IPS-NIHi7 (cell line): ENCODE data around the gene KAT14.
"Not testable (repeated sequence)": the region's sequence is repeated elsewhere in the genome, so short reads cannot be mapped to it uniquely, and the experiment has no call there.

Source experiments
- DNase-seq: peaks from one replicate; pipeline ENCODE4 v3.0.0; 2012; ENCODE audit warnings: mixed read lengths; ENCODE audit errors: extremely low spot score

The KAT14 gene, protein sequence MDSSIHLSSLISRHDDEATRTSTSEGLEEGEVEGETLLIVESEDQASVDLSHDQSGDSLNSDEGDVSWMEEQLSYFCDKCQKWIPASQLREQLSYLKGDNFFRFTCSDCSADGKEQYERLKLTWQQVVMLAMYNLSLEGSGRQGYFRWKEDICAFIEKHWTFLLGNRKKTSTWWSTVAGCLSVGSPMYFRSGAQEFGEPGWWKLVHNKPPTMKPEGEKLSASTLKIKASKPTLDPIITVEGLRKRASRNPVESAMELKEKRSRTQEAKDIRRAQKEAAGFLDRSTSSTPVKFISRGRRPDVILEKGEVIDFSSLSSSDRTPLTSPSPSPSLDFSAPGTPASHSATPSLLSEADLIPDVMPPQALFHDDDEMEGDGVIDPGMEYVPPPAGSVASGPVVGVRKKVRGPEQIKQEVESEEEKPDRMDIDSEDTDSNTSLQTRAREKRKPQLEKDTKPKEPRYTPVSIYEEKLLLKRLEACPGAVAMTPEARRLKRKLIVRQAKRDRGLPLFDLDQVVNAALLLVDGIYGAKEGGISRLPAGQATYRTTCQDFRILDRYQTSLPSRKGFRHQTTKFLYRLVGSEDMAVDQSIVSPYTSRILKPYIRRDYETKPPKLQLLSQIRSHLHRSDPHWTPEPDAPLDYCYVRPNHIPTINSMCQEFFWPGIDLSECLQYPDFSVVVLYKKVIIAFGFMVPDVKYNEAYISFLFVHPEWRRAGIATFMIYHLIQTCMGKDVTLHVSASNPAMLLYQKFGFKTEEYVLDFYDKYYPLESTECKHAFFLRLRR

DNA sequence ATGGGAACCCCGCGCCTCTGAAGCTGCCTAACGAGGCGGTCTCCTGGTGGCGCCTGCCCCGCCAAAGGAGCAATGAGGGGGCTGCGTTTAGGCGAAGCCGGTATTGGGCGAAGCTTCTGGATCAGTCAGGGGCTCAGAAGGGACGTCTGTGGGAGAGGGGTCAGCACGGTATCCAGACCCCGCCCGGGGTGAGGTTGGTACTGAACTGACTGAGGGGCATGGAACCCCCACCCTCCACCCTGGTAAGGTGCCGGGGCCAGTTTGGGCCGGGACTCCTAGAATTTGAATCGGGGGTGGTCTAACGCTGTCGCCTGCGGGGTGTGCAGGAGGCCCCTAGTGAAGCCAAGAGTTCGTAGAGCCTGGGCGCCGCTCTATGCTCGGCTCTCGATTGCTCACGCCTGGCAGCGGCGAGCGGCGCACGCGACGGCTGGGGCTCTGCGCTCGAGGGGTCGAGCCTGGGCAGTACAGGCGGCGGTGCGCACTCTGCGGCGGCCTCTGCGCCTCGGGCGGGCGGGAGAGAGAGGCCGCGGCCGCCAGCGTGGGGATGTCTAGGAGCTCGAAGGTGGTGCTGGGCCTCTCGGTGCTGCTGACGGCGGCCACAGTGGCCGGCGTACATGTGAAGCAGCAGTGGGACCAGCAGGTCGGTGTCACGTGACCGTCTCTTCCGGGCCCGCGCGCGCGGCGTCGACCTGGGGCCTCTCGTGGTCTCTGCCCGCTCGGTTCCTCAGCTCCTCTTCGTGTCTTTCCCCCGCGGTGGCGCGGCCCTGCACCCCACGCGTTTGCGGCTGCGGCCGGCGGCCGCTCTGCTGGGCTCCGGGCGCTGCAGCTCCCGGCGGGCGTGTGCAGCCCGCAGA is at the start of gene KAT14, which contains the start of gene PET117:
Gene KAT14 (plus strand): TSS at position 452 of the 854 bp plus-strand sequence. CDS start 4,798 bp downstream, outside the sequence.
Gene PET117 (plus strand): TSS at position 452 of the 854 bp plus-strand sequence. CDS start 93 bp downstream, at position 545.
- DNase-seq, result peak; percentile 92

DNA sequence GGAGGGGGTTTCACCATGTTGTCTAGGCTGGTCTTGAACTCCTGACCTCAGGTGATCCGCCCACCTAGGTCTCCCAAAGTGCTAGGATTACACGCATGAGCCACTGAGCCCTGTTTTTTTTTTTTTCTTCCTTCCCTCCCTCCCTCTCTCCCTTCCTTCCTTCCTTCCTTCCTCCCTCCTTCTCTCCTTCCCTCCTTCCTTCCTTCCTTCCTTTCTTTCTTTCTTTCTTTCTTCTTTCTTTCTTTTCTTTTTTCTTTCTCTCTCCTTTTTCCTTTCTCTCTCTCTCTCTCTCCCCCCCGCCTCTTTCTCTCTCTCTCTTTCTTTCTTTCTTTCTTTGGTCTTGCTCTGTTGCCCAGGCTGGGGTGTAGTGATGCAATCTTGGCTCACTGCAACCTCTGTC is 49.4 kb upstream of the KAT14 start:
- not testable (repeated sequence) for DNase-seq

GRCh38 chr20:18088841-18089240 is 48.8 kb upstream of the KAT14 start:
- DNase-seq, result not testable (repeated sequence)

GRCh38 chr20:18090044-18090443 is 47.6 kb upstream of the KAT14 start:
- no peak for DNase-seq

GRCh38 chr20:18090477-18090876 is 47.2 kb upstream of the KAT14 start:
- no peak for DNase-seq

DNA sequence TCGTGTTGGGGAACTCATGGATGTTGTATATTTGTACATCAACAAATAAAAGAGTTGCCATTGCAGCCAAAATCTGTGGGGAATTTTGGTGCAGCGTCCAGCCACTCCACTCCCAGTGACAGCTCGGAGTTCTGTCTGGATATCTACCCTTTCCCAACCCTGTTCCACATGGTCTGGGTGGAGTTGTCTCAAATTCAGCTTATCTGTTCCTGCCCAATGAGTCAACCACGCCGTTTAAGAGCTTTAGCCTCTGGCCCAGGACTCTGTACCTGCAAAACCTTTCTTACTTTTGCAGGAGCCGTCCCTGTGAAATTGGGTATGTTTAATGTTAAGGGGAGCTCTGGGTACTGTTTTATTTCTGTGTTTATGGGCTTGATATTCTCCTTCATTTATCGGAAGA is 46.0 kb upstream of the KAT14 start:
- no peak for DNase-seq

GRCh38 chr20:18092890-18093289 is 44.8 kb upstream of the KAT14 start:
- DNase-seq, result peak; percentile 26

- no peak for DNase-seq
Measured at GRCh38 chr20:18093388-18093787, 44.3 kb upstream of the KAT14 start.

- DNase-seq, result no peak
Measured at GRCh38 chr20:18094191-18094590, 43.5 kb upstream of the KAT14 start.

- DNase-seq, result not testable (repeated sequence)
Measured at GRCh38 chr20:18100569-18100968, 37.1 kb upstream of the KAT14 start.

GRCh38 chr20:18101125-18101810 is 36.4 kb upstream of the KAT14 start:
- peak; percentile 79 for DNase-seq

DNA sequence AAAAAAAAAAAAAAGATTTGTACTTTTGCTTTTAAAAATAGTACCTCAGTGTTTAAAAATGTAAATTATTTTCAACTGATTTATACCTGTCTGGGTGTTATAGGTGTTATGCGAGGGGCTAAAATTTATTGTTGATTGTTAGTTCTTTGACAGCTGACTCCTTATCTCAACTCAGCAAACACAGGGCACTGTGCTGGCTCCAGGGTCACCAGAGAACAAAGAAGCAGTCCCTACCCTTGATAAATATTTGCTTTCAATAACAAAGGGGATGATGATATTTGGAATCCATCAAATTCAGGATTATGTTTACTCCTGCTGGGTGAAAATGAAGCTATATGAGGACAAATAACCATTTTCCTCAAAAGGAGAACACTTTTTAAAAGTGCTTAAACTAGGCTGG is 34.2 kb upstream of the KAT14 start:
- DNase-seq, result no peak

DNA sequence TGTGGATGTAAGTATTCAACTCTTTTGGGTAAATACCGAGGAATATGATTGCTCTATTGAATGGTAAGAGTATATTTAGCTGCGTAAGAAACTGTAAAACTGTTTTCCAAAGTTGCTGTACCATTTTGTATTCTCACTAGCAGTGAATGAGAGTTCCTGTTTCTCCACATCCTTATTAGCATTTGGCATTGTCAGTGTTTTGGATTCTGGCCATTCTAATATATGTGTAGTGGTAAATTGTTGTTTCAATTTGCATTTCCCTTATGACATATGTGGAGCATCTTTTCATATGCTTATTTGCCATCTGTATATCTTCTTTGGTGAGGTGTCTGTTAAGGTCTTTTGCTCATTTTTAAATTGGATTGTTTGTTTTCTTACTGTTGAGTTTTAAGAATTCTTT is 29.3 kb upstream of the KAT14 start:
- no peak for DNase-seq

DNA sequence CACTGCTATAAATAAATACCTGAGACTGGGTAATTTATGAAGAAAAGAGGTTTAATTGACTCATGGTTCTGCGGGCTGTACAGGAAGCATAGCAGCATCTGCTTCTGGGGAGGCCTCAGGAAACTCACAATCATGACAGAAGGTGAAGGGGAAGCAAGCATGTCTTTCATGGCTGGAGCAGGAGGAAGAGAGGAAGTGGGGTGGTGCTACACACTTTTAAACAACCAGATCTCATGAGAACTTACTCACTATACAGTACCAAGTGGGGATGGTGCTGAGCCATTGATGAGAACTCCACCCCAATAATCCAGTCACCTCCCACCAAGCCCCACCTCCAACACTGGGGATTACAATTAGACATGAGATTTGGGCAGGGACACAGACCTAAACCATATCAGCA is 9.1 kb upstream of the KAT14 start:
- DNase-seq, result not testable (repeated sequence)

GRCh38 chr20:18132663-18133062 is 5.0 kb upstream of the KAT14 start:
- no peak for DNase-seq

GRCh38 chr20:18133962-18134361 is 3.7 kb upstream of the KAT14 start:
- DNase-seq, result no peak

DNA sequence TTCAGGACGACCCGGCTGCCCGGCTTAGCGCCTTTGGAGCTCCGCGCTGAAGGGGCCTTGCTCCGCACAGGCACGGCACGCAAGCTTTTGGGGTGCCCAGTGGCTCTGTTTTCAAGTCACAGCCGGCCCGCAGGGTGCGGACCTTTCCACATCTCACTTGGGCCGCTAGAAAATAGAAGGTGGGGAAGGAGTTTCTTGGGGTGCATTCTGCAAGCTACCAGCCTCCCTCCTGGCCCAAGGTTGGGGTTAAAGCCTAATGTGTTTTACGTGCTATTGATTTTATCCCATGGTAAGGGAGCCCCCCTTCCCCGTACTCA is 561 bp downstream of the KAT14 start:
- DNase-seq, result no peak

DNA sequence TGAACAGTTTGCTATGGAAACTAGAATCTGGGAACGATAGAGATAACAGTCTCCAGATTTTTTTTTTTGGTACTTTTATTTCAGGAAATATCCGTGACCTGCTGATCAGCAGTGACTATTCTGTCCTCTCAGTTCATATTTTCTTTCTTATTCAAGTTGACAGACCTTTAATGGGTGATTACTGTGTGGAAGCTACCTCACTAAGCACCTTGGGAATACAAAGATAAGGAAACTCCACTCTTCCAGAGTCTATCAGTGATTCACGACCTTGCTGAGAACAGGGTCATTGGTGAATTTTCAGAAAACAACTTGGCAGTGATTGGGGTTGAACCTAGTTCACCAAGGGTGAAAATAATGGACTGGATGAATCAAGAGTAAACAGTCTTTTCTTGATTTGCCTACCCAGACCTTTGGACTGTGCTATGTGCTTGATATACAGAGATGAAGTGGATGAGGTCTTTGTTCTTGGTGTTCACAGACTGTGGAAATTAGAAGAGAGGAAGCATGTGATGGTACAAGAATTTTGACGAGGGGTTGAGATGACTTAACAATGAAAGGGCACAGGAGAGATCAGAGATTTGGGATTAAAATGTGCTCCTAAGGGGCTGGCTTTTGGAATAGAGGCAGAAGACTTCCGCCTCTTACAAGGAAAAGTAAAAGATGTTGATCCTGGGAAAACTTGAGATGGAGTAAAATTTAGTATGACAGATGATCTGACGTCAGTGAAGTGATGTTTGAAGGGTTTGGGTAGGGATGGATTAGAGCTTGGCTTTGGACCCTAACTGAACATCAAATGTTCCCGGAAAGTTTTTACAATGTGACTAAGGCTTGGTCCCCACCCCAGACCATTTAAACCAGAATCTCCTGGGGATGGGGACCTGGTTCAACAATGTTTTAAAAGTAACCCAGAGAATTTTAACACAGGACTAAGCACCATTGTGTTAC is 1.2 kb downstream of the KAT14 start:
- DNase-seq, result no peak

DNA sequence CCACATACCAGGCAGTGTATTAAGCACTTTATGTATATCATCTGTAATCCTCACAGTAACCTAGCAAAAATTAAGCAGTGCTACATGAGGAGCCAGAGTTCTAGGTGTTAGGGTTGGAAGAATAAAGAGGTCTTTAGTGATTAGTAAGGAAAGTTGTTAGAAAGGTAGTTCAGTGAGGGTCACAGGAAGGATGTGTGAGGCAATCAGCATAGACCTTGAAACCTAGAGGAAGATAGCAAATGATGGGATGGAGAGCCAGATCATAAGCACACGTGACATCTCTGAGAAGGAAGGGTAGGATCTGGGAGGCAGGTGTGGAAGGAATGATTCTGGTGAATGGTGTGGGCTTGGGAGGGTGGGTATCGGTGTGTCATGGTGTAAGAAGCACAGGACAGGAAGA is 2.2 kb downstream of the KAT14 start:
- DNase-seq, result no peak

GRCh38 chr20:18144541-18145099 is 7.0 kb downstream of the KAT14 start:
- DNase-seq, result no peak
